Transverse colon (tissue), 4 donors: ENCODE measurements around the gene SCARF1.

ENCODE experiments used
- EP300 ChIP-seq: sonication (generic); formaldehyde crosslinking; IDR thresholded peaks from one replicate; pipeline ENCODE4 v1.6.1; 2017; ENCODE audit warnings: antibody characterized with exemption, low read depth
- POLR2A ChIP-seq: fragments of 450-650 bp; IDR thresholded peaks from one replicate; pipeline ENCODE4 v1.6.1; 2016; ENCODE audit warnings: antibody characterized with exemption, mild to moderate bottlenecking, moderate library complexity
- POLR2AphosphoS5 ChIP-seq, 3 donors: sonication (generic); formaldehyde crosslinking; IDR thresholded peaks; one replicate each; pipeline ENCODE4 v1.6.1; 2016; ENCODE audit warnings: antibody characterized with exemption in 3 of 3
- TF ChIP-seq, protein P1 (sequence below), 5 experiments: fragments of 200-600 bp in 3 of 5; fragments of 450-650 bp in 2 of 5; sonication (generic) in 3 of 5; IDR thresholded peaks; 1 replicate in 2 of 5; 2 replicates in 3 of 5; pipeline ENCODE4 v1.5.1; 2016 to 2017; ENCODE audit warnings: antibody characterized with exemption in 5 of 5, inconsistent platforms in 3 of 5, mild to moderate bottlenecking in 2 of 5, moderate library complexity in 1 of 5

DNA sequence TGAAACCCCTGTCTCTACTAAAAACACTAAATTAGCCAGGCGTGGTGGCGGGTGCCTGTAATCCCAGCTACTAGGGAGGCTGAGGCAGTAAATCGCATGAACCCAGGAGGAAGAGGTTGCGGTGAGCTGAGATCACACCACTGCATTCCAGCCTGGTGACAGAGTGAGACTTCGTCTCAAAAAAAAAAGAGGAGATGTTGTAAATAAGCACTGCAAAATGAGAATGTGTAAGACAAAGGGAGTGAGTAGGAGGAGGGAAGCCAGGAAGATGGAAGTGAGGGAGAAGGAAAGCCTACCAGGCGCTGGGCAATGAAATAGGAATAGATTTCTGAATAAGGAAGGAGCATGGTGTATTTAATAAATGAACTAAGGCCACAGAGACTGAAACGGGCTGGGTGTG lies 47.8 kb upstream of the SCARF1 start:
- TF ChIP-seq, protein P1, sequence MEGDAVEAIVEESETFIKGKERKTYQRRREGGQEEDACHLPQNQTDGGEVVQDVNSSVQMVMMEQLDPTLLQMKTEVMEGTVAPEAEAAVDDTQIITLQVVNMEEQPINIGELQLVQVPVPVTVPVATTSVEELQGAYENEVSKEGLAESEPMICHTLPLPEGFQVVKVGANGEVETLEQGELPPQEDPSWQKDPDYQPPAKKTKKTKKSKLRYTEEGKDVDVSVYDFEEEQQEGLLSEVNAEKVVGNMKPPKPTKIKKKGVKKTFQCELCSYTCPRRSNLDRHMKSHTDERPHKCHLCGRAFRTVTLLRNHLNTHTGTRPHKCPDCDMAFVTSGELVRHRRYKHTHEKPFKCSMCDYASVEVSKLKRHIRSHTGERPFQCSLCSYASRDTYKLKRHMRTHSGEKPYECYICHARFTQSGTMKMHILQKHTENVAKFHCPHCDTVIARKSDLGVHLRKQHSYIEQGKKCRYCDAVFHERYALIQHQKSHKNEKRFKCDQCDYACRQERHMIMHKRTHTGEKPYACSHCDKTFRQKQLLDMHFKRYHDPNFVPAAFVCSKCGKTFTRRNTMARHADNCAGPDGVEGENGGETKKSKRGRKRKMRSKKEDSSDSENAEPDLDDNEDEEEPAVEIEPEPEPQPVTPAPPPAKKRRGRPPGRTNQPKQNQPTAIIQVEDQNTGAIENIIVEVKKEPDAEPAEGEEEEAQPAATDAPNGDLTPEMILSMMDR (IDR thresholded peaks at IDR 0.05) = no peak
- TF ChIP-seq POLR2A (no peak), POLR2AphosphoS5 (IDR thresholded peaks at IDR 0.05) (no peak), EP300 (no peak)
